ENCODE measurements around the gene PMEPA1. TPM values are rescaled to one million over a fixed set of nuclear protein-coding genes. Genes with fewer than 3 reads are reported as not detected.

PMEPA1 gene
- total RNA-seq, 1 donor from 2014 or later: 151 TPM

- TF ChIP-seq, protein P1, sequence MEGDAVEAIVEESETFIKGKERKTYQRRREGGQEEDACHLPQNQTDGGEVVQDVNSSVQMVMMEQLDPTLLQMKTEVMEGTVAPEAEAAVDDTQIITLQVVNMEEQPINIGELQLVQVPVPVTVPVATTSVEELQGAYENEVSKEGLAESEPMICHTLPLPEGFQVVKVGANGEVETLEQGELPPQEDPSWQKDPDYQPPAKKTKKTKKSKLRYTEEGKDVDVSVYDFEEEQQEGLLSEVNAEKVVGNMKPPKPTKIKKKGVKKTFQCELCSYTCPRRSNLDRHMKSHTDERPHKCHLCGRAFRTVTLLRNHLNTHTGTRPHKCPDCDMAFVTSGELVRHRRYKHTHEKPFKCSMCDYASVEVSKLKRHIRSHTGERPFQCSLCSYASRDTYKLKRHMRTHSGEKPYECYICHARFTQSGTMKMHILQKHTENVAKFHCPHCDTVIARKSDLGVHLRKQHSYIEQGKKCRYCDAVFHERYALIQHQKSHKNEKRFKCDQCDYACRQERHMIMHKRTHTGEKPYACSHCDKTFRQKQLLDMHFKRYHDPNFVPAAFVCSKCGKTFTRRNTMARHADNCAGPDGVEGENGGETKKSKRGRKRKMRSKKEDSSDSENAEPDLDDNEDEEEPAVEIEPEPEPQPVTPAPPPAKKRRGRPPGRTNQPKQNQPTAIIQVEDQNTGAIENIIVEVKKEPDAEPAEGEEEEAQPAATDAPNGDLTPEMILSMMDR (IDR thresholded peaks at IDR 0.05): no peak
- Mint-ChIP-seq H3K4me1 (ENCODE audit: low read depth) (peaks cover 15% of the 10 kb centered on the region), H3K4me3 (ENCODE audit: unreplicated experiment) (no peak overlapping the region), H3K36me3 (ENCODE audit: low read depth) (no peaks in the 10 kb centered on the region), H3K9me3 (ENCODE audit: low read depth) (no peaks in the 10 kb centered on the region), H3K27me3 (ENCODE audit: low read depth) (no peaks in the 10 kb centered on the region), H3K27ac (ENCODE audit: unreplicated experiment) (no peak overlapping the region)
- no peak for DNase-seq (ENCODE audit: low spot score)
Observed at GRCh38 chr20:57727863-57728262, 18.0 kb upstream of the PMEPA1 start.

- Mint-ChIP-seq H3K4me1 (ENCODE audit: low read depth) (peaks cover 18% of the 10 kb centered on the region), H3K36me3 (ENCODE audit: low read depth) (no peaks in the 10 kb centered on the region), H3K9me3 (ENCODE audit: low read depth) (no peaks in the 10 kb centered on the region), H3K27me3 (ENCODE audit: low read depth) (no peaks in the 10 kb centered on the region), H3K4me3 (ENCODE audit: unreplicated experiment) (no peak overlapping the region), H3K27ac (ENCODE audit: unreplicated experiment) (no peak overlapping the region)
- DNase-seq (ENCODE audit: low spot score): no peak
- TF ChIP-seq, protein P1 (IDR thresholded peaks at IDR 0.05): no peak
Observed at GRCh38 chr20:57725636-57726035, 15.8 kb upstream of the PMEPA1 start.

GRCh38 chr20:57724610-57725405 is 15.0 kb upstream of the PMEPA1 start:
- Mint-ChIP-seq H3K27ac (ENCODE audit: unreplicated experiment) (no peak overlapping the region), H3K4me3 (ENCODE audit: unreplicated experiment) (no peak overlapping the region), H3K9me3 (ENCODE audit: low read depth) (no peaks in the 10 kb centered on the region), H3K4me1 (ENCODE audit: low read depth) (peaks cover 18% of the 10 kb centered on the region), H3K36me3 (ENCODE audit: low read depth) (no peaks in the 10 kb centered on the region), H3K27me3 (ENCODE audit: low read depth) (no peaks in the 10 kb centered on the region)
- TF ChIP-seq, protein P1 (IDR thresholded peaks at IDR 0.05): no peak
- no peak for DNase-seq (ENCODE audit: low spot score)

GRCh38 chr20:57723816-57724215 is 14.0 kb upstream of the PMEPA1 start:
- TF ChIP-seq, protein P1 (IDR thresholded peaks at IDR 0.05): no peak
- Mint-ChIP-seq H3K27me3 (ENCODE audit: low read depth) (no peaks in the 10 kb centered on the region), H3K36me3 (ENCODE audit: low read depth) (no peaks in the 10 kb centered on the region), H3K9me3 (ENCODE audit: low read depth) (no peaks in the 10 kb centered on the region), H3K27ac (ENCODE audit: unreplicated experiment) (no peak overlapping the region), H3K4me3 (ENCODE audit: unreplicated experiment) (no peak overlapping the region), H3K4me1 (ENCODE audit: low read depth) (peaks cover 24% of the 10 kb centered on the region)
- DNase-seq (ENCODE audit: low spot score): no peak

GRCh38 chr20:57719951-57720350 is 10.1 kb upstream of the PMEPA1 start:
- no peak for DNase-seq (ENCODE audit: low spot score)
- Mint-ChIP-seq H3K4me1 (ENCODE audit: low read depth) (peaks cover 45% of the 10 kb centered on the region), H3K27ac (ENCODE audit: unreplicated experiment) (no peak overlapping the region), H3K27me3 (ENCODE audit: low read depth) (no peaks in the 10 kb centered on the region), H3K4me3 (ENCODE audit: unreplicated experiment) (no peak overlapping the region), H3K36me3 (ENCODE audit: low read depth) (no peaks in the 10 kb centered on the region), H3K9me3 (ENCODE audit: low read depth) (no peaks in the 10 kb centered on the region)
- TF ChIP-seq, protein P1 (IDR thresholded peaks at IDR 0.05): no peak
